Ovary (tissue), 3 donors: ENCODE results near the gene FAM229A.

ENCODE experiments used
- EP300 ChIP-seq: sonication (generic); formaldehyde crosslinking; IDR thresholded peaks from one replicate; pipeline ENCODE4 v1.6.1; 2017; ENCODE audit warnings: antibody characterized with exemption
- POLR2A ChIP-seq: fragments of 450-650 bp; IDR thresholded peaks from one replicate; pipeline ENCODE4 v1.6.1; 2017; ENCODE audit warnings: antibody characterized with exemption, mild to moderate bottlenecking, moderate library complexity
- TF ChIP-seq, protein P1 (sequence below), 3 donors: fragments of 450-650 bp in 2 of 3; fragments of 200-600 bp in 1 of 3; IDR thresholded peaks; one replicate each; pipeline versions ENCODE4 v1.5.1 to v1.8.0; 2016 to 2022; ENCODE audit warnings: antibody characterized with exemption in 3 of 3, mild to moderate bottlenecking in 1 of 3
- donor health status: DM: no; HTN: no; CAD: no.

DNA sequence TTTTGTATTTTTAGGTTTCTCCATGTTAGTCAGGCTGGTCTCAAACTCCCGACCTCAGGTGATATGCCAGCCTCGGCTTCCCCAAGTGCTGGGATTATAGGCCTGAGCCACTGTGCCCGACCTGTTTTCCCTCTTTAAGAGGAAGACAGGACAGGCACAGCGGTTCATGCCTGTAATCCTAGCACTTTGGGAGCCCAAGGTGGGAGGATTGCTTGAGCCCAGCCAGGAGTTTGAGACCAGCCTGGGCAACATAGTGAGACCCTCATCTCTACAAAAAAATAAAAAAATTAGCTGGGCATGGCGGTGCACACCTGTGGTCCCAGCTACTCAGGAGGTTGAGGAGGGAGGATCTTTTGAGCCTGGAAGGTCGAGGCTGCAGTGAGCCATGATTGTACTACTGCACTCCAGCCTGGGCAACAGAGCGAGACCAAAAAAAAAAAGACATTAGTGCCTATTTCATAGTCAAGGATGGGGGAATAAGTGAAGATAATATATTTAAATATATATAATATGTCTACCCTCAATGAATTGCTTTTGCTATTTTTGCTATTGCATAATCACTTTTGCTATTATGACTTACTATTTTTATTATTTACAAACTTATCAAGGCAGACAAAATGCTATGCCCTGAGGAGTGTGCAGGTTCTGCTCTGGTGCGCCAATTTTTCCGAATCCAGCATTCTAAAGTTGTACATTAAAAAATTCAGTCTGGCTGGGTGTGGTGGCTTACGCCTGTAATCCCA lies 44.0 kb downstream of the FAM229A start:
- TF ChIP-seq POLR2A (no peak), EP300 (no peak)
- TF ChIP-seq, protein P1, sequence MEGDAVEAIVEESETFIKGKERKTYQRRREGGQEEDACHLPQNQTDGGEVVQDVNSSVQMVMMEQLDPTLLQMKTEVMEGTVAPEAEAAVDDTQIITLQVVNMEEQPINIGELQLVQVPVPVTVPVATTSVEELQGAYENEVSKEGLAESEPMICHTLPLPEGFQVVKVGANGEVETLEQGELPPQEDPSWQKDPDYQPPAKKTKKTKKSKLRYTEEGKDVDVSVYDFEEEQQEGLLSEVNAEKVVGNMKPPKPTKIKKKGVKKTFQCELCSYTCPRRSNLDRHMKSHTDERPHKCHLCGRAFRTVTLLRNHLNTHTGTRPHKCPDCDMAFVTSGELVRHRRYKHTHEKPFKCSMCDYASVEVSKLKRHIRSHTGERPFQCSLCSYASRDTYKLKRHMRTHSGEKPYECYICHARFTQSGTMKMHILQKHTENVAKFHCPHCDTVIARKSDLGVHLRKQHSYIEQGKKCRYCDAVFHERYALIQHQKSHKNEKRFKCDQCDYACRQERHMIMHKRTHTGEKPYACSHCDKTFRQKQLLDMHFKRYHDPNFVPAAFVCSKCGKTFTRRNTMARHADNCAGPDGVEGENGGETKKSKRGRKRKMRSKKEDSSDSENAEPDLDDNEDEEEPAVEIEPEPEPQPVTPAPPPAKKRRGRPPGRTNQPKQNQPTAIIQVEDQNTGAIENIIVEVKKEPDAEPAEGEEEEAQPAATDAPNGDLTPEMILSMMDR (IDR thresholded peaks at IDR 0.05), result no peak
